Thoracic aorta (tissue), 2 donors: ENCODE data around the gene GLA. TPM values are rescaled to one million over a fixed set of nuclear protein-coding genes. Genes with fewer than 3 reads are reported as not detected.

Experiments used
- ATAC-seq: fragments of 150-250 bp; one replicate; pipeline ENCODE4 v1.8.0; 2017; ENCODE audit warnings: low read depth; ENCODE audit not compliant: insufficient number of reproducible peaks, low FRiP score
- DNase-seq: peaks from one replicate; pipeline ENCODE4 v3.0.0-alpha.2; 2020; ENCODE audit warnings: low spot score
- H3K27ac ChIP-seq, 2 donors: fragments of 200-600 bp; sonication (generic); 1 replicate in 1 of 2; 2 replicates in 1 of 2; pipeline ENCODE4 v1.5.1; 2016; ENCODE audit warnings: mild to moderate bottlenecking in 2 of 2, moderate library complexity in 2 of 2
- H3K27me3 ChIP-seq: fragments of 200-600 bp; sonication (generic); replicated peaks from 2 replicates; pipeline ENCODE4 v1.6.0; 2016; ENCODE audit warnings: mild to moderate bottlenecking; ENCODE audit not compliant: insufficient read depth
- H3K36me3 ChIP-seq: fragments of 200-600 bp; sonication (generic); one replicate; pipeline ENCODE4 v1.5.1; 2016
- H3K4me1 ChIP-seq, 2 donors: fragments of 200-600 bp; sonication (generic); 1 replicate in 1 of 2; 2 replicates in 1 of 2; pipeline versions ENCODE4 v1.5.1 to v1.6.0; 2016; ENCODE audit warnings: low read depth in 2 of 2, mild to moderate bottlenecking in 1 of 2; ENCODE audit not compliant: control insufficient read depth in 1 of 2
- H3K4me3 ChIP-seq: fragments of 200-600 bp; sonication (generic); 2 replicates; pipeline ENCODE4 v1.5.1; 2016; ENCODE audit warnings: mild to moderate bottlenecking
- H3K9me3 ChIP-seq: fragments of 200-600 bp; sonication (generic); 2 replicates; pipeline ENCODE4 v1.5.1; 2016
- total RNA-seq, 2 donors: library from RNA; depleted of rRNA; stranded (reverse); fragments of >200 nt; gene quantifications; one replicate each; pipeline versions ENCODE4 v1.1.0 to v1.2.3, GENCODE V29; 2016
- TF ChIP-seq, protein P1 (sequence below): fragments of 200-600 bp; sonication (generic); IDR thresholded peaks from one replicate; pipeline ENCODE4 v1.5.1; 2019; ENCODE audit warnings: antibody characterized with exemption

GLA gene
- total RNA-seq, 2 donors from 2014 or later: 17.6 to 23.2 TPM

DNA sequence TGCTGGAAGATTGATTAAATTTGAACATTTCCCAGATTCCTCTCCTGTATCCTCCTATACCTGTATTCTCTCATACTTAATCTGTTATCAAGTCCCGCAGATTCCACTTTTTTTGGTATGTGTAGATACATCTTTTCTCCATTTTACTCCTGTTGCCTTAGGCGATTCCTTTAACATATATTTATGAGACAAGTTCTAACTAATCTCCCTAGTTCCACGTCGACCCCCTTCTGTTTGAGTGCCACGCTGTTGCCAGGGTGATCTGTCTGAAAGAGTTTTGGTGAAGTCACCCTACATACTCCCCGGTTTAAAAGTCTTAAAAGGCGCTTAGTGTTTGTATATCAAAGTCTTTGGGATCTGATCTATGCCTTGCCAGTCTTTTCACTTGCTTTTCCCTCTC is 2.7 kb upstream of the GLA start:
- H3K27ac ChIP-seq: no peak overlapping the region
- peaks cover 5 to 12% of the 10 kb centered on the region in 2 donors for H3K4me1 ChIP-seq
- H3K27me3 ChIP-seq: no peaks in the 10 kb centered on the region
- DNase-seq (no peak), ATAC-seq (no peak)
- no peaks in the 10 kb centered on the region for H3K9me3 ChIP-seq
- H3K4me3 ChIP-seq: no peak overlapping the region
- H3K36me3 ChIP-seq: peaks cover 5% of the 10 kb centered on the region
- TF ChIP-seq, protein P1, sequence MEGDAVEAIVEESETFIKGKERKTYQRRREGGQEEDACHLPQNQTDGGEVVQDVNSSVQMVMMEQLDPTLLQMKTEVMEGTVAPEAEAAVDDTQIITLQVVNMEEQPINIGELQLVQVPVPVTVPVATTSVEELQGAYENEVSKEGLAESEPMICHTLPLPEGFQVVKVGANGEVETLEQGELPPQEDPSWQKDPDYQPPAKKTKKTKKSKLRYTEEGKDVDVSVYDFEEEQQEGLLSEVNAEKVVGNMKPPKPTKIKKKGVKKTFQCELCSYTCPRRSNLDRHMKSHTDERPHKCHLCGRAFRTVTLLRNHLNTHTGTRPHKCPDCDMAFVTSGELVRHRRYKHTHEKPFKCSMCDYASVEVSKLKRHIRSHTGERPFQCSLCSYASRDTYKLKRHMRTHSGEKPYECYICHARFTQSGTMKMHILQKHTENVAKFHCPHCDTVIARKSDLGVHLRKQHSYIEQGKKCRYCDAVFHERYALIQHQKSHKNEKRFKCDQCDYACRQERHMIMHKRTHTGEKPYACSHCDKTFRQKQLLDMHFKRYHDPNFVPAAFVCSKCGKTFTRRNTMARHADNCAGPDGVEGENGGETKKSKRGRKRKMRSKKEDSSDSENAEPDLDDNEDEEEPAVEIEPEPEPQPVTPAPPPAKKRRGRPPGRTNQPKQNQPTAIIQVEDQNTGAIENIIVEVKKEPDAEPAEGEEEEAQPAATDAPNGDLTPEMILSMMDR: no peak

DNA sequence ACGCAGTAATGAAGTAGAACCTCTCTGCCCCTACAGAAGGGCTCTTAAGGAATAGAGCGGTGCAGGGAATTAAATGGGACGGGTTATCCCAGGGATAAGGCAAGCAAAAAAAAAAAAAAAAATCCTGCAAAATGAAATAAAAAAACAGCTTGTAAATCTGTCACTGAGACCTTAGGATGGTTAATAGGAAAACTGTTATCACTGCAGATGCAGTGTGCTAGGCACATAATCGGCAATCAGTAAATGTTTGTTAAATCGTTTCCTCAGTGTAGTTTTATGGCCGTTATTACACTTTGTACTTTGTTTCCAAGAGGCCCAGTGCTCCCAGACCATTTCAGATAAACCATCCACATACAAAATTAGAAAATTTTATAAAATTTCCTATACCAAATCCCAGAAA is 1.3 kb upstream of the GLA start:
- Histone ChIP-seq H3K4me1 (peaks cover 5 to 12% of the 10 kb centered on the region in 2 donors), H3K36me3 (peaks cover 5% of the 10 kb centered on the region), H3K27ac (peak overlapping the region; percentile 77 to 83), H3K4me3 (peak overlapping the region; percentile 83), H3K27me3 (no peaks in the 10 kb centered on the region), H3K9me3 (no peaks in the 10 kb centered on the region)
- TF ChIP-seq, protein P1: no peak
- DNase-seq (no peak), ATAC-seq (no peak)

DNA sequence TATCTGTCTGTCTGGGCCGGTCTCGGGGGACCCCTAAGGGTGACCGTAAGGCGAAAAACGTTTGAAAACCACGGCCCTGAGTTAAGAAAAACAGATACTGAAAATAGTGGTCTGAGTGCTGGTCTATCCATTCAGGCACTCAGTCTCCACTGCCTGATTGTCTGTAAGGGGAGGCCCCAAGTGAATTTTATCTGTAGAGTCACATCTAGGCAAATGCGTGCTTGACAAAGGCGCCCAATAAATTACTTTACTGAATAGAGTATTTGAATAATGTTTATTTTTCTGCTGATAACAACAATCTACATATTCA is 762 bp upstream of the GLA start:
- Histone ChIP-seq H3K4me1 (peaks cover 5 to 12% of the 10 kb centered on the region in 2 donors), H3K36me3 (peaks cover 5% of the 10 kb centered on the region), H3K27ac (peak overlapping the region; percentile 77 to 83), H3K27me3 (no peaks in the 10 kb centered on the region), H3K4me3 (peak overlapping the region; percentile 83), H3K9me3 (no peaks in the 10 kb centered on the region)
- DNase-seq (no peak), ATAC-seq (peak; percentile 24)
- TF ChIP-seq, protein P1: no peak

DNA sequence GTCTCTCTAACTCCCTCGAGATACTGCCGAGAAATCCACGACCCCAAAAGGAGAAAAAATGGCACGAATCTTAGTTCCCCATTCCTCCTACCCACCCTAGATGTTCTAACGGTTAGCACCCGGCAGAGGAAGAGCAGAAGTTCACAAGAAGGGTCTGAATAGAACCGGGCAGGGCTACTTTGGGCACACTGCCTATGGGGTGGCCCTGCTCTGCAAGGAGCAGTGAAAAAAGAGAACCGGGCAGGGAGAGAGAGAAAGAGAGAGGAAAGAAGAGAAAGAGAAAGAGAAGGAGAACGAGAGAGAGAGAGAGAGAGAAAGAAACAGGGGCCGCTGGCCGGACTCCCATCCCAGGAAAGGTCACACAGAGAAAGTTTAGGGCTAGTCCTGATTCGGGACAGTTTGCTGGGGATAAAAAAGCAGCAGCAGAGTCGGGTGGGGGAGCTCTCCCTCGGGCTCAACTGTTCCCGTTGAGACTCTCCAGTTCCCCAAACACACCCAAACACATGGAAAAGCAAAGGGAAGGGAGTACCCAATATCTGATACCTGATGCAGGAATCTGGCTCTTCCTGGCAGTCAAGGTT is 468 bp downstream of the GLA start:
- H3K4me1 ChIP-seq: peaks cover 5 to 12% of the 10 kb centered on the region in 2 donors
- H3K27me3 ChIP-seq: no peaks in the 10 kb centered on the region
- DNase-seq (no peak), ATAC-seq (no peak)
- H3K4me3 ChIP-seq: peak overlapping the region; percentile 83
- peak overlapping the region; percentile 77 to 79 for H3K27ac ChIP-seq
- no peaks in the 10 kb centered on the region for H3K9me3 ChIP-seq
- TF ChIP-seq, protein P1: no peak
- H3K36me3 ChIP-seq: peaks cover under 1% of the 10 kb centered on the region

DNA sequence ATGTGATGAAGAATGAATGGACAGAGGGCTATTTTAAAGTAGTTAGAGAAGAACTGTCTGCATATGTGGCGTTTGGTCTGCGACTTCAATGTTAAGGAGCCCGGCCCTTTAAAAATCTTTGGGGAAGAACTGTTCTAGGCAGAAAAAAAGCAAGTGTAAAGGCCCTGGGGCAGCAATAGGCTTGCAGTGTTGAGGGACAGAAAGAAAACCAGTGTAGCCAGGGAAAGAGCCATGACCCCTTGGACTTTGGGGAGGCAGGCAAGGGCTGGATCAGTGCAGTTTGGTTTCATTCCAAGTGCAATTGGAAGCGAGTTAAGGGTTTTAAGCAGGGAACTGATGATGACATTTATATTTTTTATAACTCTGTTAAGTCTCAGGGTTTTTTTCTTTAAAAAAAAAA is 7.9 kb downstream of the GLA start:
- DNase-seq (no peak), ATAC-seq (no peak)
- TF ChIP-seq, protein P1: no peak
- Histone ChIP-seq H3K27me3 (no peaks in the 10 kb centered on the region), H3K4me3 (no peak overlapping the region), H3K27ac (no peak overlapping the region), H3K36me3 (no peaks in the 10 kb centered on the region), H3K4me1 (no peaks in the 10 kb centered on the region), H3K9me3 (no peaks in the 10 kb centered on the region)
